EH (cell line): ENCODE results near the gene PCSK2.

ENCODE experiments used
- DNase-seq: peaks from one replicate; pipeline ENCODE4 v3.0.0-alpha.2; 2015; ENCODE audit warnings: low read depth

Gene PCSK2

GRCh38 chr20:17505636-17506517, 279.0 kb downstream of the PCSK2 start:
- peak; percentile 61 for DNase-seq

- no peak for DNase-seq
Observed at GRCh38 chr20:17507032-17507431, 280.2 kb downstream of the PCSK2 start.

GRCh38 chr20:17507531-17507930, 280.7 kb downstream of the PCSK2 start:
- no peak for DNase-seq

- DNase-seq, result no peak
Observed at GRCh38 chr20:17508756-17509155, 281.9 kb downstream of the PCSK2 start.

GRCh38 chr20:17510548-17510947, 283.7 kb downstream of the PCSK2 start:
- no peak for DNase-seq

GRCh38 chr20:17511401-17511800, 284.6 kb downstream of the PCSK2 start:
- DNase-seq, result no peak

- no peak for DNase-seq
Observed at GRCh38 chr20:17513939-17514338, 287.1 kb downstream of the PCSK2 start.

- no peak for DNase-seq
Observed at GRCh38 chr20:17515053-17515452, 288.2 kb downstream of the PCSK2 start.

- peak; percentile 49 for DNase-seq
Observed at GRCh38 chr20:17518339-17519052, 291.7 kb downstream of the PCSK2 start.

GRCh38 chr20:17519606-17520285, 292.9 kb downstream of the PCSK2 start:
- DNase-seq, result no peak

- DNase-seq, result peak; percentile 37
Observed at GRCh38 chr20:17520583-17520982, 293.7 kb downstream of the PCSK2 start.

GRCh38 chr20:17522528-17522927, 295.7 kb downstream of the PCSK2 start:
- DNase-seq, result no peak

GRCh38 chr20:17523326-17523725, 296.5 kb downstream of the PCSK2 start:
- no peak for DNase-seq

GRCh38 chr20:17524560-17524959, 297.7 kb downstream of the PCSK2 start:
- DNase-seq, result no peak

- no peak for DNase-seq
Observed at GRCh38 chr20:17525132-17525531, 298.3 kb downstream of the PCSK2 start.

GRCh38 chr20:17525650-17526049, 298.8 kb downstream of the PCSK2 start:
- DNase-seq, result peak; percentile 44

- no peak for DNase-seq
Observed at GRCh38 chr20:17529586-17529985, 302.7 kb downstream of the PCSK2 start.

GRCh38 chr20:17530153-17530552, 303.3 kb downstream of the PCSK2 start:
- no peak for DNase-seq

- peak; percentile 75 for DNase-seq
Observed at GRCh38 chr20:17530716-17531664, 304.1 kb downstream of the PCSK2 start, which contains the start of gene BFSP1. Gene BFSP1 (minus strand): TSS chr20:17531379. CDS start chr20:17531329, 50 bp downstream.

- no peak for DNase-seq
Observed at GRCh38 chr20:17531665-17532025, 304.8 kb downstream of the PCSK2 start.

GRCh38 chr20:17533396-17533795, 306.6 kb downstream of the PCSK2 start:
- DNase-seq, result peak; percentile 80
